ENCODE measurements around the gene PACRG. TPM values are rescaled to one million over a fixed set of nuclear protein-coding genes. Genes with fewer than 3 reads are reported as not detected.

Gene PACRG
- polyA plus RNA-seq, 3 donors, result not detected

DNA sequence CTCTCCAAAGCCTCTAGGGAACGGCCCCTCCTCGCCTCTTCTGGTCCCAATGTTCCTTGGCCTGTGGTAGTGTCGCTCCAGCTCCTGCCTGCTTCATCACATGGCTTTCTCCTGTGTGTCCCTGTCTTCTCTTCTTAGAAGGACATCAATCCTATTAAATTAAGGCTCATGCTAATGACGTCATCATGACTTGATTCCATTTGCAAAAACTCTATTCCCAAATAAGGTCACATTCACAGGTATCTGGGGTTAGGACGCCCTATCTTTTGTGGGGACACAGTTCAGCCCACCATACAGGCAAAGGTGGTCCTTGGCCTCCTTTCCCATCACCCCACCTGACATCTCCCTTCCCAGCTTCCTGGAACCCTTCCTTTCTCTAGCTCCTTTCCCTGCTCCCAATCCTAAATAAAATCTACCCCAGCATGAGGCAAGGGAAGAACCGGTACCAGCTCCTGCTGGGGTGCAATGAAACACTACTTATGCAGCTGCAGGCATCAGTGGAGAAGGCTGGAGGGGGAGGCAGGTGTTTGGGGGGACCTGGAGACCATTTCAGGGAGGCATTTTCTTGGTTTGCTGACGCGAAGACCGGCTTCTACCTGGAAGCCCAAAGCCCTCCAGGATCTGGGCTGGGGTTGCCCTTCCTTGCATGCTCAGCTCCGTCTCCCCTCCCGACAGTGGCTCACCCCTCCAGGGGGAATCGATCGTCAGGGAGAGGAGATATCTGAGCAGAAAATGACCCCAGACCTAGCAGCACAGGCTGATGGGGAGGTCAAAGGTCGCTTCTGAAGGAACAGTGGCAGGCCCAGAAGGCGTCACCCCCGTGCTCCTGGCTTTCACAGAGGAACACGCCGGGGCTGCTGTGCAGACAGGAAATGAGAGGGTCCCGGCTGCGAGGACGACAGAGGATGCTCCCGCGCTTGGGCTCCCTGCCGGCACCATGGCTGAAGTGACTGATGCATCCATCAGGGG, 615.1 kb downstream of the PACRG start:
- H3K4me1 ChIP-seq (ENCODE audit: control insufficient read depth in 1 of 2, insufficient read depth in 2 of 2, low read length in 2 of 2), result peaks cover 7 to 20% of the 10 kb centered on the region in 2 donors
- peak overlapping the region in 1 of 7 donors; percentile 73 for H3K27ac Mint-ChIP-seq
- peaks cover 0 to 2% (median 0%) of the 10 kb centered on the region in 7 donors for H3K9me3 Mint-ChIP-seq
- no peaks in the 10 kb centered on the region for H4K20me1 ChIP-seq (ENCODE audit: insufficient read depth, low read length)
- H2AFZ ChIP-seq (ENCODE audit: insufficient read depth, low read depth, low read length, poor library complexity, severe bottlenecking), result no peak overlapping the region
- no peak overlapping the region for H3K4me3 ChIP-seq (replicated peaks in 1 of 3; ENCODE audit: low read depth in 2 of 3, low read length in 3 of 3)
- H3K9me3 ChIP-seq (replicated peaks in 1 of 2; ENCODE audit: control insufficient read depth in 1 of 2, insufficient read depth in 1 of 2, low read length in 2 of 2), result no peaks in the 10 kb centered on the region
- no peak overlapping the region for H3K9ac ChIP-seq (ENCODE audit: insufficient read depth, low read length, poor library complexity, severe bottlenecking)
- no peak for DNase-seq
- H3K4me1 Mint-ChIP-seq, result peaks cover 19% of the 10 kb centered on the region
- no peaks in the 10 kb centered on the region for H3K79me2 ChIP-seq (ENCODE audit: insufficient read depth, low read length)
- 90% methylated on average over 19 of the region's 24 CpGs for WGBS (ENCODE audit: insufficient coverage)
- intact Hi-C loops (cut with micrococcal nuclease), result no loop called here
- no peaks in the 10 kb centered on the region for H3K36me3 Mint-ChIP-seq
- H3K27me3 Mint-ChIP-seq (ENCODE audit: low read depth in 3 of 3), result peaks cover 0 to 3% (median 1%) of the 10 kb centered on the region in 3 donors
- H3K36me3 ChIP-seq (replicated peaks in 1 of 2; ENCODE audit: control insufficient read depth in 1 of 2, insufficient read depth in 2 of 2, low read length in 2 of 2), result no peaks in the 10 kb centered on the region
- no peaks in the 10 kb centered on the region for H3K27me3 ChIP-seq (ENCODE audit: control insufficient read depth in 2 of 2, insufficient read depth in 2 of 2, low read length in 2 of 2)
- no peak overlapping the region for H3K27ac ChIP-seq (ENCODE audit: low read depth in 1 of 2, low read length in 2 of 2)
- TF ChIP-seq, protein P1, sequence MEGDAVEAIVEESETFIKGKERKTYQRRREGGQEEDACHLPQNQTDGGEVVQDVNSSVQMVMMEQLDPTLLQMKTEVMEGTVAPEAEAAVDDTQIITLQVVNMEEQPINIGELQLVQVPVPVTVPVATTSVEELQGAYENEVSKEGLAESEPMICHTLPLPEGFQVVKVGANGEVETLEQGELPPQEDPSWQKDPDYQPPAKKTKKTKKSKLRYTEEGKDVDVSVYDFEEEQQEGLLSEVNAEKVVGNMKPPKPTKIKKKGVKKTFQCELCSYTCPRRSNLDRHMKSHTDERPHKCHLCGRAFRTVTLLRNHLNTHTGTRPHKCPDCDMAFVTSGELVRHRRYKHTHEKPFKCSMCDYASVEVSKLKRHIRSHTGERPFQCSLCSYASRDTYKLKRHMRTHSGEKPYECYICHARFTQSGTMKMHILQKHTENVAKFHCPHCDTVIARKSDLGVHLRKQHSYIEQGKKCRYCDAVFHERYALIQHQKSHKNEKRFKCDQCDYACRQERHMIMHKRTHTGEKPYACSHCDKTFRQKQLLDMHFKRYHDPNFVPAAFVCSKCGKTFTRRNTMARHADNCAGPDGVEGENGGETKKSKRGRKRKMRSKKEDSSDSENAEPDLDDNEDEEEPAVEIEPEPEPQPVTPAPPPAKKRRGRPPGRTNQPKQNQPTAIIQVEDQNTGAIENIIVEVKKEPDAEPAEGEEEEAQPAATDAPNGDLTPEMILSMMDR (IDR thresholded peaks at IDR 0.05), result no peak
- no peak overlapping the region for H3K4me3 Mint-ChIP-seq
- H3K4me2 ChIP-seq (replicated peaks; ENCODE audit: extremely low read depth, low read length, poor library complexity, severe bottlenecking), result no peak overlapping the region

DNA sequence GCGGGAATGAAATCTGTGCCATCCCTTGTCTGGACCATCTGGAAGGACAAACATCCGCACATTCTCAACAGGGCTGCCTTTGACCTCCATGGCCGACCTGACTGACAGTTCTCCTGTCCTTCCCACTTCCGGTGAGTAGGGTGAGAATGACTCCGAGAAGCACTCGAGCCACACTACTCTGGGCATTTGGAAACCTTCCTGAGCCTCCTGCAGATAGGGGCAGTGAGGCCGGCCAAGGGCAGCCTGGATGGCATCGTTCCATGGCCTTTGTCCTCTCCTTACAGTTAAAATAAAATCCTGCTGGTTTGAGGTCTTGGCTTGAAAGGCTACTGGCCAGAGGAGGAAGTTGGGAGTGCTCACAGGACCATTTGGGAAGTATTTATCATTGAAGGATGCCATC, 615.8 kb downstream of the PACRG start:
- TF ChIP-seq, protein P1 (IDR thresholded peaks at IDR 0.05), result no peak
- Histone ChIP-seq H3K4me2 (replicated peaks; ENCODE audit: extremely low read depth, low read length, poor library complexity, severe bottlenecking) (no peak overlapping the region), H3K79me2 (ENCODE audit: insufficient read depth, low read length) (no peaks in the 10 kb centered on the region), H3K27me3 (ENCODE audit: control insufficient read depth in 2 of 2, insufficient read depth in 2 of 2, low read length in 2 of 2) (no peaks in the 10 kb centered on the region), H3K9ac (ENCODE audit: insufficient read depth, low read length, poor library complexity, severe bottlenecking) (no peak overlapping the region), H4K20me1 (ENCODE audit: insufficient read depth, low read length) (no peaks in the 10 kb centered on the region), H3K4me1 (ENCODE audit: control insufficient read depth in 1 of 2, insufficient read depth in 2 of 2, low read length in 2 of 2) (peaks cover 7 to 20% of the 10 kb centered on the region in 2 donors), H3K36me3 (replicated peaks in 1 of 2; ENCODE audit: control insufficient read depth in 1 of 2, insufficient read depth in 2 of 2, low read length in 2 of 2) (no peaks in the 10 kb centered on the region), H3K4me3 (replicated peaks in 1 of 3; ENCODE audit: low read depth in 2 of 3, low read length in 3 of 3) (no peak overlapping the region), H2AFZ (ENCODE audit: insufficient read depth, low read depth, low read length, poor library complexity, severe bottlenecking) (no peak overlapping the region), H3K9me3 (replicated peaks in 1 of 2; ENCODE audit: control insufficient read depth in 1 of 2, insufficient read depth in 1 of 2, low read length in 2 of 2) (no peaks in the 10 kb centered on the region), H3K27ac (ENCODE audit: low read depth in 1 of 2, low read length in 2 of 2) (no peak overlapping the region)
- Mint-ChIP-seq H3K27ac (no peak overlapping the region), H3K4me3 (no peak overlapping the region), H3K4me1 (peaks cover 19% of the 10 kb centered on the region), H3K27me3 (ENCODE audit: low read depth in 3 of 3) (peaks cover 0 to 3% (median 1%) of the 10 kb centered on the region in 3 donors), H3K9me3 (peaks cover 0 to 2% (median 0%) of the 10 kb centered on the region in 7 donors), H3K36me3 (no peaks in the 10 kb centered on the region)
- intact Hi-C loops (cut with micrococcal nuclease), result no loop called here
- WGBS (ENCODE audit: insufficient coverage), result 100% methylated on average over 6 of the region's 8 CpGs
- DNase-seq, result no peak
